Breast epithelium (tissue), 4 donors: Measurements from ENCODE around the gene ARHGAP26. TPM values are rescaled to one million over a fixed set of nuclear protein-coding genes. Genes with fewer than 3 reads are reported as not detected.

Source experiments
- DNase-seq, 2 donors: peaks; one replicate each; pipeline ENCODE4 v3.0.0-alpha.2; 2019; ENCODE audit warnings: low spot score in 2 of 2
- H3K27ac ChIP-seq, 2 donors: fragments of 200-600 bp; sonication (generic) in 1 of 2; one replicate each; pipeline ENCODE4 v1.5.1; 2016 to 2019; ENCODE audit warnings: mild to moderate bottlenecking in 1 of 2
- H3K27me3 ChIP-seq, 2 donors: fragments of 200-600 bp; sonication (generic) in 1 of 2; one replicate each; pipeline versions ENCODE4 v1.5.1 to v1.6.0; 2017 to 2019; ENCODE audit warnings: control low read depth in 1 of 2, mild to moderate bottlenecking in 1 of 2
- H3K36me3 ChIP-seq: fragments of 200-600 bp; one replicate; pipeline ENCODE4 v1.5.1; 2019
- H3K4me1 ChIP-seq, 2 donors: fragments of 200-600 bp; sonication (generic); one replicate each; pipeline ENCODE4 v1.5.1; 2016 to 2019; ENCODE audit warnings: control low read depth in 1 of 2
- H3K4me3 ChIP-seq, 3 donors: fragments of 200-600 bp; sonication (generic); 1 replicate in 2 of 3; 2 replicates in 1 of 3; pipeline ENCODE4 v1.5.1; 2016 to 2019; ENCODE audit warnings: mild to moderate bottlenecking in 3 of 3, moderate library complexity in 2 of 3
- H3K9me3 ChIP-seq, 2 donors: fragments of 200-600 bp; sonication (generic) in 1 of 2; one replicate each; pipeline ENCODE4 v1.5.1; 2016 to 2019; ENCODE audit warnings: control low read depth in 1 of 2
- POLR2A ChIP-seq: fragments of 450-650 bp; IDR thresholded peaks from one replicate; pipeline ENCODE4 v1.6.1; 2016; ENCODE audit warnings: antibody characterized with exemption, mild to moderate bottlenecking, moderate library complexity
- POLR2AphosphoS5 ChIP-seq, 3 donors: sonication (generic); formaldehyde crosslinking; IDR thresholded peaks; one replicate each; pipeline ENCODE4 v1.6.1; 2017; ENCODE audit warnings: antibody characterized with exemption in 3 of 3
- intact Hi-C: fragments of 100-400 bp; cut with DNase I; formaldehyde crosslinking; loops from one replicate; pipeline ENCODE4 v1.15.1; 2023; ENCODE audit warnings: low total_unique reads
- total RNA-seq, 3 donors: library from RNA; depleted of rRNA; stranded (reverse); fragments of >200 nt; gene quantifications; one replicate each; pipeline ENCODE4 v1.1.0, GENCODE V29; 2016
- TF ChIP-seq, protein P1 (sequence below), 3 donors: fragments of 450-650 bp; IDR thresholded peaks; one replicate each; pipeline ENCODE4 v1.5.1; 2016 to 2017; ENCODE audit warnings: antibody characterized with exemption in 3 of 3, mild to moderate bottlenecking in 3 of 3, moderate library complexity in 3 of 3

The ARHGAP26 gene
- total RNA-seq, 3 donors from 2014 or later = 33.1 to 89.0 (median 56.4) TPM

DNA sequence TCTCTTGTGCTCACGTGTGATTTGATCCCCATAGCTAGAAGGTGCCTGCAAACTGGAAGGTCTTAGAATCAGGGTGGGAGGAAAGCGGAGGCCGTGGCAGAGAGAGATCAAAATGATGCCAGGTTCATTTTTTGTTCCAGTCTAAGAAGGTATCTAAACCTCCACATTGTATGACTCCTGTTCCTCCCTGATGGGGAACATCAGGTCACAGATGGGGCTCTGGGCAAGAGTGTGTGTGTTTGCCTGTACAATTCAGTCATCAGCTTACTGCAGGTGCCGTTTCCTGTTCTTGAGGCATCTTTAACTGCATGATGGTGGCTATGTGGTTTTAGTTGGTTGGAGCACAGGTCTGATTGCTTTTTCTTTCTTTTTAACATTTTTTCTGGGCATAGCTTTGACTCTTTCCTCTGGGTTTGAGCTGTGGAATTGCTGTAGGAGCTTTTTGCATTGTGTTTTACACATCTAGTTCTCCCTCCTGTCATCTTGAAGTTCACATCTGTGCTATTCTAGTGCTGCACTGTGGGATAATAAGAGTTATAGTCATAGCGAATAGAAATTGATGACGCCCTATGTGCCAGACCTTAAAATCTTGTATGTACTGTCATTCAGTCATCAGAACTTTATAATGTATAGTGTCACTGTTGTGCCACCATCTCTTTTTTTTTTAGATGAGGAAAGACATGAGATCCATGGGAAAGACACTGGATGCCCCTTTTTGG is 30.8 kb downstream of the ARHGAP26 start:
- Histone ChIP-seq H3K4me3 (no peak overlapping the region), H3K27me3 (no peaks in the 10 kb centered on the region), H3K9me3 (no peaks in the 10 kb centered on the region), H3K36me3 (no peaks in the 10 kb centered on the region), H3K27ac (peak overlapping the region in 1 of 2 donors; percentile 19), H3K4me1 (peaks cover 0 to 4% of the 10 kb centered on the region in 2 donors)
- TF ChIP-seq POLR2A = no peak
- TF ChIP-seq, protein P1, sequence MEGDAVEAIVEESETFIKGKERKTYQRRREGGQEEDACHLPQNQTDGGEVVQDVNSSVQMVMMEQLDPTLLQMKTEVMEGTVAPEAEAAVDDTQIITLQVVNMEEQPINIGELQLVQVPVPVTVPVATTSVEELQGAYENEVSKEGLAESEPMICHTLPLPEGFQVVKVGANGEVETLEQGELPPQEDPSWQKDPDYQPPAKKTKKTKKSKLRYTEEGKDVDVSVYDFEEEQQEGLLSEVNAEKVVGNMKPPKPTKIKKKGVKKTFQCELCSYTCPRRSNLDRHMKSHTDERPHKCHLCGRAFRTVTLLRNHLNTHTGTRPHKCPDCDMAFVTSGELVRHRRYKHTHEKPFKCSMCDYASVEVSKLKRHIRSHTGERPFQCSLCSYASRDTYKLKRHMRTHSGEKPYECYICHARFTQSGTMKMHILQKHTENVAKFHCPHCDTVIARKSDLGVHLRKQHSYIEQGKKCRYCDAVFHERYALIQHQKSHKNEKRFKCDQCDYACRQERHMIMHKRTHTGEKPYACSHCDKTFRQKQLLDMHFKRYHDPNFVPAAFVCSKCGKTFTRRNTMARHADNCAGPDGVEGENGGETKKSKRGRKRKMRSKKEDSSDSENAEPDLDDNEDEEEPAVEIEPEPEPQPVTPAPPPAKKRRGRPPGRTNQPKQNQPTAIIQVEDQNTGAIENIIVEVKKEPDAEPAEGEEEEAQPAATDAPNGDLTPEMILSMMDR (IDR thresholded peaks at IDR 0.05) = no peak
- no peak for TF ChIP-seq POLR2AphosphoS5 (IDR thresholded peaks at IDR 0.05)
- intact Hi-C loops = no loop called here
- DNase-seq = no peak

DNA sequence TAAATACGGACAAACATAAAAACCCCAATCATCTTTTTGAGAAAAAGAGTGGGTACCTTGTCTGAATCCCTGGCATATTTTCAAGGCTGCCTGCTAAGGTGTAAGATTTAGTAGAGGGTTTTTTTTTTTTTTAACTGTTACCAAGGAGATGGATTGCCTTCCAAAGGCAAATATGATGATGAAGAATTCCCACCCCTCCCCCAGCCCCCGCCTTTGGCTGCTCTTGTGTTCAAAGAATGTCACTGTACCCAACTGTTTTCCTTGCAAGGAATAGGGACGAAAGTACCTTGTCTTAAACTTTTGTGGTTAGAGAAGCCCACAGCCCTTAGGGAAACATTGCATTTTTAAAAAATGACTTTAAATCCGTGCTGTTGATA is 31.3 kb downstream of the ARHGAP26 start:
- Histone ChIP-seq H3K4me1 (peaks cover 0 to 4% of the 10 kb centered on the region in 2 donors), H3K27me3 (no peaks in the 10 kb centered on the region), H3K27ac (no peak overlapping the region), H3K36me3 (no peaks in the 10 kb centered on the region), H3K9me3 (no peaks in the 10 kb centered on the region), H3K4me3 (no peak overlapping the region)
- intact Hi-C loops = no loop called here
- TF ChIP-seq POLR2AphosphoS5 (IDR thresholded peaks at IDR 0.05) = no peak
- TF ChIP-seq, protein P1 (IDR thresholded peaks at IDR 0.05) = no peak
- TF ChIP-seq POLR2A = no peak
- no peak for DNase-seq

- Histone ChIP-seq H3K4me1 (peaks cover 0 to 4% of the 10 kb centered on the region in 2 donors), H3K27ac (peak overlapping the region; percentile 59 to 65)
Measured at GRCh38 chr5:142803428-142804125, 33.4 kb downstream of the ARHGAP26 start.

GRCh38 chr5:142805339-142805738 is 35.2 kb downstream of the ARHGAP26 start:
- H3K4me1 ChIP-seq = peaks cover 0 to 12% of the 10 kb centered on the region in 2 donors
- no peak overlapping the region for H3K27ac ChIP-seq
- intact Hi-C loops = no loop called here

More at GRCh38 chr5:142803428-142804125, 33.4 kb downstream of the ARHGAP26 start:
- TF ChIP-seq POLR2A (no peak), POLR2AphosphoS5 (IDR thresholded peaks at IDR 0.05) (peak; percentile 51 to 71 (median 53))
- TF ChIP-seq, protein P1 (IDR thresholded peaks at IDR 0.05) = no peak
- H3K36me3 ChIP-seq = no peaks in the 10 kb centered on the region
- peak in 1 of 2 donors; percentile 53 for DNase-seq
- intact Hi-C loops = no loop called here
- no peak overlapping the region for H3K4me3 ChIP-seq
- H3K9me3 ChIP-seq = no peaks in the 10 kb centered on the region
- H3K27me3 ChIP-seq = no peaks in the 10 kb centered on the region

More at GRCh38 chr5:142805339-142805738, 35.2 kb downstream of the ARHGAP26 start:
- TF ChIP-seq, protein P1 (IDR thresholded peaks at IDR 0.05) = no peak
- TF ChIP-seq POLR2AphosphoS5 (IDR thresholded peaks at IDR 0.05) (no peak), POLR2A (no peak)
- H3K36me3 ChIP-seq = no peaks in the 10 kb centered on the region
- no peaks in the 10 kb centered on the region for H3K27me3 ChIP-seq
- no peak overlapping the region for H3K4me3 ChIP-seq
- no peak for DNase-seq
- H3K9me3 ChIP-seq = no peaks in the 10 kb centered on the region
